Left lung (tissue), 10 donors: ENCODE data around the gene SMARCA4. TPM values are rescaled to one million over a fixed set of nuclear protein-coding genes. Genes with fewer than 3 reads are reported as not detected.

ENCODE experiments used
- ATAC-seq: fragments of 200-7000 bp; cut with Tn5 transposase; one replicate; pipeline ENCODE4 v1.9.1; 2020; ENCODE audit warnings: moderate library complexity
- DNase-seq, 4 donors: peaks; one replicate each; pipeline ENCODE4 v3.0.0-alpha.2; 2013 to 2020
- H3K27ac ChIP-seq, 2 donors: fragments of 200-600 bp; sonication (generic) in 1 of 2; one replicate each; pipeline versions ENCODE4 v1.5.0 to v1.8.0; 2020 to 2021
- H3K27me3 ChIP-seq, 2 donors: fragments of 200-600 bp; sonication (generic) in 1 of 2; one replicate each; pipeline versions ENCODE4 v1.5.0 to v1.8.0; 2020 to 2021
- H3K36me3 ChIP-seq, 2 donors: fragments of 200-600 bp; sonication (generic) in 1 of 2; one replicate each; pipeline versions ENCODE4 v1.5.0 to v1.8.0; 2020 to 2021
- H3K4me1 ChIP-seq, 2 donors: fragments of 200-600 bp; one replicate each; pipeline ENCODE4 v1.8.0; 2021
- H3K4me3 ChIP-seq, 2 donors: fragments of 200-600 bp; sonication (generic) in 1 of 2; one replicate each; pipeline versions ENCODE4 v1.5.0 to v1.8.0; 2020 to 2021; ENCODE audit warnings: mild to moderate bottlenecking in 1 of 2
- H3K9me3 ChIP-seq, 2 donors: fragments of 200-600 bp; sonication (generic) in 1 of 2; one replicate each; pipeline versions ENCODE4 v1.5.0 to v1.8.0; 2020 to 2021
- CTCF ChIP-seq, 2 donors: fragments of 200-600 bp; sonication (generic) in 1 of 2; IDR thresholded peaks; one replicate each; pipeline versions ENCODE4 v1.5.0 to v1.8.0; 2021; ENCODE audit warnings: antibody characterized with exemption in 2 of 2
- intact Hi-C, 2 donors: fragments of 100-400 bp; cut with DNase I; formaldehyde crosslinking; loops; one replicate each; pipeline versions ENCODE4 v1.11.2 to v1.14.2; 2022
- polyA plus RNA-seq, 6 donors: library from polyadenylated mRNA; unstranded; fragments of 120-200 nt; gene quantifications; one replicate each; pipeline ENCODE4 v1.2.1, GENCODE V29; 2013; ENCODE audit not compliant: insufficient read length in 6 of 6
- total RNA-seq, 2 donors: library from RNA; stranded (reverse); fragmentation: NEBNext Ultra II Directional; extraction: Animal tissue kit (Norgen Biotek cat#: 25700); gene quantifications; one replicate each; pipeline ENCODE4 v1.2.1, GENCODE V29; 2021
- donor health status: DM: no; HTN: yes; CAD: no.
- donor health status: DM: no; HTN: no; CAD: no.

The SMARCA4 gene
- total and polyA plus RNA-seq, 8 donors: 98.3 to 168 (median 151) TPM

GRCh38 chr19:11105014-11105636 lies 144.3 kb downstream of the SMARCA4 start:
- intact Hi-C loops: no loop called here
- Histone ChIP-seq H3K9me3 (no peaks in the 10 kb centered on the region), H3K27me3 (no peaks in the 10 kb centered on the region), H3K36me3 (peaks cover 0 to 100% of the 10 kb centered on the region in 2 donors), H3K4me3 (no peak overlapping the region), H3K27ac (no peak overlapping the region), H3K4me1 (peaks cover 0 to 1% of the 10 kb centered on the region in 2 donors)
- peak; percentile 27 for ATAC-seq
- TF ChIP-seq CTCF (IDR thresholded peaks at IDR 0.05): no peak
- no peak for DNase-seq

GRCh38 chr19:11106477-11106876 lies 145.6 kb downstream of the SMARCA4 start:
- Histone ChIP-seq H3K27ac (no peak overlapping the region), H3K4me3 (no peak overlapping the region), H3K27me3 (no peaks in the 10 kb centered on the region), H3K9me3 (no peaks in the 10 kb centered on the region), H3K4me1 (no peaks in the 10 kb centered on the region), H3K36me3 (peaks cover 2 to 100% of the 10 kb centered on the region in 2 donors)
- no peak for TF ChIP-seq CTCF (IDR thresholded peaks at IDR 0.05)
- DNase-seq: peak in 1 of 4 donors; percentile 17
- ATAC-seq: no peak
- intact Hi-C loops: no loop called here

GRCh38 chr19:11108746-11109145 lies 147.9 kb downstream of the SMARCA4 start:
- H3K27me3 ChIP-seq: no peaks in the 10 kb centered on the region
- ATAC-seq (no peak), DNase-seq (no peak)
- no peaks in the 10 kb centered on the region for H3K9me3 ChIP-seq
- no peak overlapping the region for H3K27ac ChIP-seq
- intact Hi-C loops: no loop called here
- TF ChIP-seq CTCF (IDR thresholded peaks at IDR 0.05): no peak
- H3K4me3 ChIP-seq: no peak overlapping the region
- H3K4me1 ChIP-seq: no peaks in the 10 kb centered on the region
- peaks cover 4 to 100% of the 10 kb centered on the region in 2 donors for H3K36me3 ChIP-seq

GRCh38 chr19:11111117-11111770 lies 150.4 kb downstream of the SMARCA4 start:
- H3K27me3 ChIP-seq: no peaks in the 10 kb centered on the region
- no peak for ATAC-seq
- no peak overlapping the region for H3K27ac ChIP-seq
- no peak overlapping the region for H3K4me3 ChIP-seq
- no peak for TF ChIP-seq CTCF (IDR thresholded peaks at IDR 0.05)
- no peaks in the 10 kb centered on the region for H3K9me3 ChIP-seq
- no peaks in the 10 kb centered on the region for H3K4me1 ChIP-seq
- intact Hi-C loops: no loop called here
- no peak for DNase-seq
- peaks cover 4 to 100% of the 10 kb centered on the region in 2 donors for H3K36me3 ChIP-seq

- no peak for TF ChIP-seq CTCF (IDR thresholded peaks at IDR 0.05)
- peaks cover 4 to 100% of the 10 kb centered on the region in 2 donors for H3K36me3 ChIP-seq
- no peaks in the 10 kb centered on the region for H3K27me3 ChIP-seq
- H3K4me1 ChIP-seq: no peaks in the 10 kb centered on the region
- no peak for ATAC-seq
- H3K27ac ChIP-seq: no peak overlapping the region
- H3K4me3 ChIP-seq: no peak overlapping the region
- intact Hi-C loops: no loop called here
- no peaks in the 10 kb centered on the region for H3K9me3 ChIP-seq
- no peak for DNase-seq
Measured at GRCh38 chr19:11111771-11112144, 150.9 kb downstream of the SMARCA4 start.

Other genes with a start within 250 kb of the SMARCA4 start
- gene DNM2, start 243.0 kb upstream of the SMARCA4 start, total RNA-seq: 100 to 1,000 TPM; 195 to 268 TPM
- 100 to 1,000 TPM in 3 of 6 donors, 10 to 100 TPM in 3; 88.4 to 119 (median 99.2) TPM for gene DNM2, start 243.0 kb upstream of the SMARCA4 start, polyA plus RNA-seq
- 10 to 100 TPM; 25.4 to 27.0 TPM for gene TMED1, start 124.8 kb upstream of the SMARCA4 start, total RNA-seq
- gene TMED1, start 124.8 kb upstream of the SMARCA4 start, polyA plus RNA-seq: 10 to 100 TPM; 41.8 to 45.3 (median 43.5) TPM
- 10 to 100 TPM in 1 of 2 donors, 1 to 10 TPM in 1; 3.2 to 11.8 TPM for gene C19orf38, start 112.6 kb upstream of the SMARCA4 start, total RNA-seq
- 1 to 10 TPM; 2.8 to 6.1 (median 4.1) TPM for gene C19orf38, start 112.6 kb upstream of the SMARCA4 start, polyA plus RNA-seq
- gene CARM1, start 89.5 kb upstream of the SMARCA4 start, total RNA-seq: 10 to 100 TPM; 34.4 to 37.1 TPM
- gene CARM1, start 89.5 kb upstream of the SMARCA4 start, polyA plus RNA-seq: 10 to 100 TPM; 37.9 to 54.1 (median 42.5) TPM
- gene YIPF2, start 32.4 kb upstream of the SMARCA4 start, total RNA-seq: 10 to 100 TPM; 68.4 to 77.6 TPM
- gene YIPF2, start 32.4 kb upstream of the SMARCA4 start, polyA plus RNA-seq: 10 to 100 TPM; 31.9 to 44.2 (median 35.3) TPM
- gene TIMM29, start 32.2 kb upstream of the SMARCA4 start, total RNA-seq: 10 to 100 TPM; 18.8 to 19.5 TPM
- 10 to 100 TPM; 24.0 to 28.5 (median 26.0) TPM for gene TIMM29, start 32.2 kb upstream of the SMARCA4 start, polyA plus RNA-seq
- 100 to 1,000 TPM; 212 to 310 TPM for gene LDLR, start 128.4 kb downstream of the SMARCA4 start, total RNA-seq
- gene LDLR, start 128.4 kb downstream of the SMARCA4 start, polyA plus RNA-seq: 10 to 100 TPM; 10.4 to 43.8 (median 28.7) TPM
- 10 to 100 TPM in 1 of 2 donors, 1 to 10 TPM in 1; 5.4 to 12.1 TPM for gene SPC24, start 194.8 kb downstream of the SMARCA4 start, total RNA-seq
- 10 to 100 TPM; 14.5 to 40.2 (median 24.6) TPM for gene SPC24, start 194.8 kb downstream of the SMARCA4 start, polyA plus RNA-seq
- gene KANK2, start 236.5 kb downstream of the SMARCA4 start, total RNA-seq: 100 to 1,000 TPM; 179 to 194 TPM
- 100 to 1,000 TPM; 239 to 286 (median 268) TPM for gene KANK2, start 236.5 kb downstream of the SMARCA4 start, polyA plus RNA-seq